H1 (cell line): ENCODE data around the gene CLMP. TPM values are rescaled to one million over a fixed set of nuclear protein-coding genes. Genes with fewer than 3 reads are reported as not detected.

Experiments used
- BCL11A ChIP-seq, 2 experiments: IDR thresholded peaks; one replicate each; pipeline ENCODE4 v1.6.1; 2011; ENCODE audit warnings: low read depth in 2 of 2, low read length in 2 of 2, mild to moderate bottlenecking in 2 of 2
- CBX8 ChIP-seq: fragments of 300-800, 300-1000 bp; sonication (generic); IDR thresholded peaks from 2 replicates; pipeline ENCODE4 v1.7.1; 2016; ENCODE audit warnings: low read depth, low read length, borderline replicate concordance
- CHD7 ChIP-seq: fragments of 300-600 bp; sonication (generic); IDR thresholded peaks from 2 replicates; pipeline ENCODE4 v1.7.1; 2012; ENCODE audit warnings: low read length, moderate library complexity, mild to moderate bottlenecking, inconsistent platforms; ENCODE audit not compliant: insufficient replicate concordance
- EGR1 ChIP-seq: IDR thresholded peaks from 2 replicates; pipeline ENCODE4 v1.6.1; 2011; ENCODE audit warnings: low read depth, low read length, borderline replicate concordance
- KDM1A ChIP-seq: fragments of 200-600, 300-600 bp; sonication (generic); IDR thresholded peaks from 2 replicates; pipeline ENCODE4 v1.7.1; 2016; ENCODE audit warnings: mild to moderate bottlenecking, low read length, borderline replicate concordance
- POLR2AphosphoS5 ChIP-seq: IDR thresholded peaks from 2 replicates; pipeline ENCODE4 v1.6.1; 2011; ENCODE audit warnings: low read depth, low read length
- RAD21 ChIP-seq, 2 experiments: IDR thresholded peaks in 1 of 2; conservative IDR thresholded peaks in 1 of 2; 2 replicates each; pipeline ENCODE4 v1.6.1; 2011; ENCODE audit warnings: low read depth in 2 of 2, low read length in 2 of 2, improper control_type of control experiment in 1 of 2, inconsistent platforms in 1 of 2, mild to moderate bottlenecking in 1 of 2, moderate library complexity in 1 of 2
- RFX5 ChIP-seq: IDR thresholded peaks from 2 replicates; pipeline ENCODE4 v1.6.1; 2011; ENCODE audit warnings: low read depth, low read length, improper control_type of control experiment, borderline replicate concordance
- SIRT6 ChIP-seq: IDR thresholded peaks from one replicate; pipeline ENCODE4 v1.7.1; 2012; ENCODE audit warnings: low read length, inconsistent platforms
- SIX5 ChIP-seq: IDR thresholded peaks from 2 replicates; pipeline ENCODE4 v1.6.1; 2011; ENCODE audit warnings: mild to moderate bottlenecking, low read depth, low read length
- SP4 ChIP-seq: IDR thresholded peaks from 2 replicates; pipeline ENCODE4 v1.6.1; 2012; ENCODE audit warnings: low read length, inconsistent platforms
- ZNF274 ChIP-seq: IDR thresholded peaks from 2 replicates; pipeline ENCODE4 v1.7.0; 2012; ENCODE audit warnings: low read length, borderline replicate concordance; ENCODE audit errors: extremely low read depth
- polyA plus RNA-seq, 7 experiments: library from polyadenylated mRNA; depleted of rRNA in 3 of 7; stranded (reverse) in 5 of 7; unstranded in 2 of 7; fragments of >200 nt in 5 of 7; fragments of 200-250 nt in 2 of 7; gene quantifications; 1 replicate in 5 of 7; 2 replicates in 1 of 7; 4 replicates in 1 of 7; pipeline versions ENCODE4 v1.2.1 to v1.2.3, GENCODE V29; 2011 to 2013; ENCODE audit warnings: missing spikeins in 2 of 7, mixed read lengths in 2 of 7
- total RNA-seq: library from RNA; stranded (reverse); fragmentation: NEBNext Ultra II Directional; extraction: Animal tissue kit (Norgen Biotek cat#: 25700); gene quantifications from 2 replicates; pipeline ENCODE4 v1.2.1, GENCODE V29; 2021

CLMP gene
- total and polyA plus RNA-seq, 2 of the 8 experiments (the other 6 are each of a cell fraction or from before 2014, with no cell fraction given), result 9.9 to 24.1 TPM

- TF ChIP-seq CHD7 (no peak), RAD21 (IDR thresholded peaks at IDR 0.05 in 1 of 2, conservative IDR thresholded peaks at IDR 0.05 in 1 of 2; ENCODE audit: low read depth in 2 of 2, low read length in 2 of 2) (no peak), RFX5 (no peak), SP4 (no peak), KDM1A (no peak), POLR2AphosphoS5 (no peak), SIX5 (no peak), ZNF274 (no peak), BCL11A (IDR thresholded peaks at IDR 0.05; ENCODE audit: low read depth in 2 of 2, low read length in 2 of 2) (no peak), SIRT6 (no peak), EGR1 (no peak), CBX8 (no peak)
Measured at GRCh38 chr11:123170929-123171328, 24.1 kb downstream of the CLMP start (continued).
